Subcutaneous abdominal adipose tissue (tissue), 5 donors: ENCODE results near the gene LRRC10.

Experiments used
- H3K27ac ChIP-seq: one replicate; pipeline ENCODE4 v1.7.0; 2013; ENCODE audit warnings: low read depth, mild to moderate bottlenecking, inconsistent platforms, low read length, moderate library complexity
- H3K27me3 ChIP-seq, 5 donors: one replicate each; pipeline ENCODE4 v1.7.0; 2013; ENCODE audit warnings: low read length in 5 of 5, inconsistent platforms in 1 of 5; ENCODE audit not compliant: control insufficient read depth in 5 of 5, insufficient read depth in 4 of 5
- H3K36me3 ChIP-seq, 5 donors: one replicate each; pipeline ENCODE4 v1.7.0; 2013; ENCODE audit warnings: low read length in 5 of 5; ENCODE audit not compliant: control insufficient read depth in 5 of 5, insufficient read depth in 5 of 5
- H3K4me1 ChIP-seq, 5 donors: one replicate each; pipeline ENCODE4 v1.7.0; 2013; ENCODE audit warnings: low read length in 5 of 5, mild to moderate bottlenecking in 3 of 5, moderate library complexity in 1 of 5; ENCODE audit not compliant: control insufficient read depth in 5 of 5, insufficient read depth in 5 of 5
- H3K4me3 ChIP-seq, 5 donors: one replicate each; pipeline ENCODE4 v1.7.0; 2013; ENCODE audit warnings: low read length in 5 of 5, low read depth in 1 of 5
- H3K9ac ChIP-seq, 5 donors: one replicate each; pipeline ENCODE4 v1.7.0; 2013; ENCODE audit warnings: low read length in 5 of 5, mild to moderate bottlenecking in 4 of 5, moderate library complexity in 3 of 5
- H3K9me3 ChIP-seq, 5 donors: one replicate each; pipeline ENCODE4 v1.7.0; 2013; ENCODE audit warnings: low read length in 5 of 5; ENCODE audit not compliant: control insufficient read depth in 5 of 5
- donor health status: healthy.
- donor health status: healthy.
- donor health status: healthy.
- donor health status: healthy.
- donor health status: healthy.

Gene LRRC10, protein sequence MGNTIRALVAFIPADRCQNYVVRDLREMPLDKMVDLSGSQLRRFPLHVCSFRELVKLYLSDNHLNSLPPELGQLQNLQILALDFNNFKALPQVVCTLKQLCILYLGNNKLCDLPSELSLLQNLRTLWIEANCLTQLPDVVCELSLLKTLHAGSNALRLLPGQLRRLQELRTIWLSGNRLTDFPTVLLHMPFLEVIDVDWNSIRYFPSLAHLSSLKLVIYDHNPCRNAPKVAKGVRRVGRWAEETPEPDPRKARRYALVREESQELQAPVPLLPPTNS

DNA sequence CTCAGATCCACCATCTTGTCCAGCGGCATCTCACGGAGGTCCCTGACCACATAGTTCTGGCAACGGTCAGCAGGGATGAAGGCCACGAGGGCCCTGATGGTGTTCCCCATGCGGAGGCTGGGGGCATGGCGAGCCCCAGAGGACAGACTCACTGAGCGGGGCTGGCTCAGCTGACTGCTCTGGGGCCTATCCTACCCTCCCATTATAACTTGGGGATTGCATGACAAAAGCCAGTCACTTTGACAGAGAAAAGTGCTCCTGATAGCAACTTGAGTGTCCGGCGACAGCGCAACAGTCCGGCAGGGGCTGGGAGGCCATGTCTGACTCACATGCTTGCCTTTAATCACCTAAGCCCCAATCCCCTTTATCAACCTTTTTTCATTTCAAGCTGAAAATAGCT, at the start of gene LRRC10:
Gene LRRC10 (minus strand): TSS at position 179 of the 400 bp plus-strand sequence. CDS start 69 bp downstream, at position 110.
- peaks cover 0 to 3% (median 0%) of the 10 kb centered on the region in 5 donors for H3K27me3 ChIP-seq
- H3K4me3 ChIP-seq: no peak within 1 kb of the TSS

GRCh38 chr12:69660164-69660863, 49.6 kb upstream of the LRRC10 start:
- Histone ChIP-seq H3K9ac (no peak overlapping the region), H3K27me3 (no peaks in the 10 kb centered on the region), H3K36me3 (no peaks in the 10 kb centered on the region), H3K4me3 (no peak overlapping the region), H3K9me3 (no peaks in the 10 kb centered on the region), H3K4me1 (peaks cover 0 to 7% (median 5%) of the 10 kb centered on the region in 5 donors), H3K27ac (no peak overlapping the region)

More for the DNA sequence above, at the start of gene LRRC10:
- Histone ChIP-seq H3K9me3 (no peaks in the 10 kb centered on the region), H3K27ac (no peak within 1 kb of the TSS), H3K4me1 (no peaks in the 10 kb centered on the region), H3K9ac (no peak within 1 kb of the TSS), H3K36me3 (no peaks in the 10 kb centered on the region)

GRCh38 chr12:69658203-69658602, 47.5 kb upstream of the LRRC10 start:
- Histone ChIP-seq H3K4me1 (peaks cover 0 to 7% (median 5%) of the 10 kb centered on the region in 5 donors), H3K9me3 (no peaks in the 10 kb centered on the region), H3K4me3 (no peak overlapping the region), H3K27ac (no peak overlapping the region), H3K9ac (no peak overlapping the region), H3K27me3 (no peaks in the 10 kb centered on the region), H3K36me3 (no peaks in the 10 kb centered on the region)

- Histone ChIP-seq H3K9me3 (no peaks in the 10 kb centered on the region), H3K27me3 (no peaks in the 10 kb centered on the region), H3K4me3 (no peak overlapping the region), H3K27ac (no peak overlapping the region), H3K4me1 (peaks cover 0 to 7% (median 5%) of the 10 kb centered on the region in 5 donors), H3K9ac (no peak overlapping the region), H3K36me3 (no peaks in the 10 kb centered on the region)
Observed at GRCh38 chr12:69657376-69658137, 46.9 kb upstream of the LRRC10 start.

DNA sequence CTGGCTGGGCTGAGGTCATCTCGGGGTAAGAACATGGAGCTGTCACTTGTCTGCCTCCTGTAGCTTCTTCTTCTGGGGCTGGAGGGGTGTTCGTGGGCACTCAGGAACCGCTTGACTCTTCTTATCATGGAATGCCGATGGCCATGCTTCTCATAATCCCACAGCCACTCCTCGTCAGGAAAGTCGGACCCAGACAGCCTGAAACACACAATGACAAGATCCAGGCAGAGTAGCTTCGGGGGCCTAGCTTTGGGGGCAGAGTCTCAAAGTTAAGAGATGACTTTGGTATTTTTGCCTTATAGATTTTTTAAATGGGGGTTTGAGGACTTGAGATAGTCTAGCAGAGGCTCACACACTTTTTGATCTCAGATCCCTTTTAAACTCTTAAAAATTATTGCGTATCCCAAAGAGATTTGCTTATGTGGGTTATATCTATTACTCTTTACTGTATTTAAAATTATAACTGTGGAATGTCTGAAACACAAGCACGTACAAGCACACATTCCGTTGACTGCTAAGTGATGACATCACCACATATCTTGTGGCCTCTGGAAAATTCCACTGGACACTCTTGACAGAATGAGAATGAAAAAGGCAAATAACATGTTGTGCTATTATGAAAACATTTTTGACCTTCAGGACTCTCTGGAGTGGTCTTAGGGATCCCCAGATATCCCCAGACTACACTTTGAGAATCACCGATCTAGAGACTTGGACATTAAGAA, 45.1 kb upstream of the LRRC10 start:
- H3K36me3 ChIP-seq: no peaks in the 10 kb centered on the region
- H3K9ac ChIP-seq: no peak overlapping the region
- H3K4me1 ChIP-seq: peaks cover 0 to 7% (median 5%) of the 10 kb centered on the region in 5 donors
- no peaks in the 10 kb centered on the region for H3K9me3 ChIP-seq
- no peak overlapping the region for H3K27ac ChIP-seq
- H3K27me3 ChIP-seq: no peaks in the 10 kb centered on the region
- no peak overlapping the region for H3K4me3 ChIP-seq

- Histone ChIP-seq H3K27me3 (no peaks in the 10 kb centered on the region), H3K4me1 (peaks cover 0 to 7% (median 5%) of the 10 kb centered on the region in 5 donors), H3K36me3 (no peaks in the 10 kb centered on the region), H3K27ac (no peak overlapping the region), H3K4me3 (no peak overlapping the region), H3K9me3 (no peaks in the 10 kb centered on the region), H3K9ac (no peak overlapping the region)
Observed at GRCh38 chr12:69653703-69654102, 43.0 kb upstream of the LRRC10 start.

GRCh38 chr12:69651922-69652321, 41.2 kb upstream of the LRRC10 start:
- Histone ChIP-seq H3K27ac (no peak overlapping the region), H3K36me3 (no peaks in the 10 kb centered on the region), H3K4me3 (no peak overlapping the region), H3K9me3 (no peaks in the 10 kb centered on the region), H3K9ac (no peak overlapping the region), H3K4me1 (peaks cover 0 to 7% (median 5%) of the 10 kb centered on the region in 5 donors), H3K27me3 (no peaks in the 10 kb centered on the region)

GRCh38 chr12:69649529-69649928, 38.8 kb upstream of the LRRC10 start:
- Histone ChIP-seq H3K4me1 (peaks cover 0 to 4% (median 0%) of the 10 kb centered on the region in 5 donors), H3K27me3 (no peaks in the 10 kb centered on the region), H3K27ac (no peak overlapping the region), H3K9ac (no peak overlapping the region), H3K4me3 (no peak overlapping the region), H3K36me3 (no peaks in the 10 kb centered on the region), H3K9me3 (no peaks in the 10 kb centered on the region)

- Histone ChIP-seq H3K27ac (no peak overlapping the region), H3K4me1 (peaks cover 0 to 4% (median 0%) of the 10 kb centered on the region in 5 donors), H3K9me3 (no peaks in the 10 kb centered on the region), H3K9ac (no peak overlapping the region), H3K27me3 (no peaks in the 10 kb centered on the region), H3K4me3 (no peak overlapping the region), H3K36me3 (no peaks in the 10 kb centered on the region)
Observed at GRCh38 chr12:69648476-69648875, 37.8 kb upstream of the LRRC10 start.
